HG03521 (cell line): Measurements from ENCODE around the gene ASTN1.
A peak's percentile ranks its signal among the peaks of the same experiment; 100 is the strongest.

Experiments used
- ATAC-seq: cut with Tn5 transposase; IDR thresholded peaks from one replicate; pipeline ENCODE4 v1.9.1; 2021; ENCODE audit warnings: mild to moderate bottlenecking, moderate library complexity; ENCODE audit not compliant: unreplicated experiment

ASTN1 gene

GRCh38 chr1:177164380-177165068 lies at the start of gene ASTN1:
Gene ASTN1 (minus strand): TSS chr1:177164712. CDS start chr1:177164676, 36 bp downstream.
- ATAC-seq, result no peak

- ATAC-seq, result no peak
Measured at GRCh38 chr1:177211231-177211630, 46.7 kb upstream of the ASTN1 start.

GRCh38 chr1:177210071-177210470 lies 45.6 kb upstream of the ASTN1 start:
- no peak for ATAC-seq

GRCh38 chr1:177209357-177209756 lies 44.8 kb upstream of the ASTN1 start:
- ATAC-seq, result no peak

- no peak for ATAC-seq
Measured at GRCh38 chr1:177208920-177209319, 44.4 kb upstream of the ASTN1 start.

GRCh38 chr1:177206831-177207355 lies 42.4 kb upstream of the ASTN1 start:
- no peak for ATAC-seq

- no peak for ATAC-seq
Measured at GRCh38 chr1:177200290-177200689, 35.8 kb upstream of the ASTN1 start.

- no peak for ATAC-seq
Measured at GRCh38 chr1:177198243-177198642, 33.7 kb upstream of the ASTN1 start.

- ATAC-seq, result no peak
Measured at GRCh38 chr1:177190308-177190970, 25.9 kb upstream of the ASTN1 start.

- ATAC-seq, result no peak
Measured at GRCh38 chr1:177186639-177187038, 22.1 kb upstream of the ASTN1 start.

- ATAC-seq, result no peak
Measured at GRCh38 chr1:177185209-177185608, 20.7 kb upstream of the ASTN1 start.

GRCh38 chr1:177183836-177184235 lies 19.3 kb upstream of the ASTN1 start:
- no peak for ATAC-seq

GRCh38 chr1:177181631-177182291 lies 17.2 kb upstream of the ASTN1 start:
- ATAC-seq, result peak; percentile 85

GRCh38 chr1:177181280-177181630 lies 16.7 kb upstream of the ASTN1 start:
- peak; percentile 14 for ATAC-seq

GRCh38 chr1:177174921-177175634 lies 10.6 kb upstream of the ASTN1 start:
- ATAC-seq, result no peak

- ATAC-seq, result no peak
Measured at GRCh38 chr1:177173976-177174375, 9.5 kb upstream of the ASTN1 start.

- no peak for ATAC-seq
Measured at GRCh38 chr1:177172866-177173265, 8.4 kb upstream of the ASTN1 start.

- no peak for ATAC-seq
Measured at GRCh38 chr1:177172272-177172671, 7.8 kb upstream of the ASTN1 start.

GRCh38 chr1:177171536-177172123 lies 7.1 kb upstream of the ASTN1 start:
- ATAC-seq, result no peak

GRCh38 chr1:177170756-177171535 lies 6.4 kb upstream of the ASTN1 start, which contains the start of gene BRINP2:
Gene BRINP2 (plus strand): TSS chr1:177170958. CDS start chr1:177229877, 58,919 bp downstream.
- peak; percentile 78 for ATAC-seq
